GM23248 (cell line): ENCODE measurements around the gene PITHD1. TPM values are rescaled to one million over a fixed set of nuclear protein-coding genes. Genes with fewer than 3 reads are reported as not detected.

Experiments used
- DNase-seq: peaks from one replicate; pipeline ENCODE4 v3.0.0-alpha.2; 2015
- H2AFZ ChIP-seq: fragments of 200-600 bp; sonication (generic); 2 replicates; pipeline ENCODE4 v1.6.1; 2016; ENCODE audit warnings: antibody characterized with exemption
- H3F3A ChIP-seq: fragments of 200-600 bp; sonication (generic); 2 replicates; pipeline ENCODE4 v1.6.1; 2016; ENCODE audit warnings: mild to moderate bottlenecking, antibody characterized with exemption, mixed run types; ENCODE audit not compliant: insufficient read depth
- H3K27ac ChIP-seq: fragments of 200-600 bp; sonication (generic); 2 replicates; pipeline ENCODE4 v1.5.1; 2016; ENCODE audit warnings: mild to moderate bottlenecking
- H3K27me3 ChIP-seq: fragments of 200-600 bp; sonication (generic); replicated peaks from 2 replicates; pipeline ENCODE4 v1.6.1; 2016; ENCODE audit warnings: mild to moderate bottlenecking; ENCODE audit not compliant: insufficient read depth
- H3K36me3 ChIP-seq: fragments of 200-600 bp; sonication (generic); 2 replicates; pipeline ENCODE4 v1.6.1; 2016; ENCODE audit warnings: low read depth, mild to moderate bottlenecking
- H3K4me1 ChIP-seq: fragments of 200-600 bp; sonication (generic); 2 replicates; pipeline ENCODE4 v1.6.1; 2016; ENCODE audit warnings: mild to moderate bottlenecking; ENCODE audit not compliant: insufficient read depth
- H3K4me2 ChIP-seq: fragments of 200-600 bp; sonication (generic); one replicate; pipeline ENCODE4 v1.6.1; 2016; ENCODE audit warnings: mild to moderate bottlenecking; ENCODE audit not compliant: unreplicated experiment
- H3K4me3 ChIP-seq: fragments of 200-600 bp; sonication (generic); 2 replicates; pipeline ENCODE4 v1.5.1; 2016; ENCODE audit warnings: mild to moderate bottlenecking
- H3K79me2 ChIP-seq: fragments of 200-600 bp; sonication (generic); 2 replicates; pipeline ENCODE4 v1.6.1; 2016; ENCODE audit warnings: mild to moderate bottlenecking; ENCODE audit not compliant: insufficient read depth
- H3K9ac ChIP-seq: fragments of 200-600 bp; sonication (generic); 2 replicates; pipeline ENCODE4 v1.6.1; 2016; ENCODE audit warnings: mild to moderate bottlenecking
- H3K9me2 ChIP-seq: fragments of 200-600 bp; sonication (generic); 2 replicates; pipeline ENCODE4 v1.6.1; 2016; ENCODE audit warnings: mixed run types, mild to moderate bottlenecking, moderate library complexity; ENCODE audit not compliant: insufficient read depth
- H3K9me3 ChIP-seq: fragments of 200-600 bp; sonication (generic); one replicate; pipeline ENCODE4 v1.6.1; 2017; ENCODE audit warnings: low read depth
- H4K20me1 ChIP-seq: fragments of 200-600 bp; sonication (generic); 2 replicates; pipeline ENCODE4 v1.6.0; 2016; ENCODE audit not compliant: insufficient read depth
- EZH2 ChIP-seq: fragments of 200-600 bp; sonication (generic); IDR thresholded peaks from 2 replicates; pipeline ENCODE4 v1.6.1; 2018; ENCODE audit warnings: antibody characterized with exemption, mild to moderate bottlenecking; ENCODE audit not compliant: insufficient read depth, poor library complexity, severe bottlenecking
- EZH2phosphoT487 ChIP-seq: fragments of 200-600 bp; sonication (generic); IDR thresholded peaks from 2 replicates; pipeline ENCODE4 v1.6.1; 2018; ENCODE audit warnings: antibody characterized with exemption, moderate library complexity, mild to moderate bottlenecking, low read depth; ENCODE audit not compliant: insufficient read depth
- WGBS, 2 experiments: methylation state at CpG; one replicate each; pipeline ENCODE4 v1.1.6; 2015 to 2017; ENCODE audit warnings: low lambda C conversion rate in 2 of 2, low coverage in 1 of 2; ENCODE audit errors: missing lambda C conversion rate in 2 of 2; 5-methylcytosine and 5-hydroxymethylcytosine counted together
- in situ Hi-C: fragments of 300-500 bp; cut with MboI; formaldehyde crosslinking; loops from 2 replicates; pipeline ENCODE4 v1.15.0; 2020
- polyA plus RNA-seq: library from polyadenylated mRNA; unstranded; fragments of >200 nt; fragmentation: Nextera tagmentation; extraction: Ambion mirVana; gene quantifications from 2 replicates; pipeline ENCODE4 v1.2.1, GENCODE V29; 2016
- total RNA-seq: library from RNA; depleted of rRNA; stranded (reverse); fragments of >200 nt; shearing (Covaris generic); gene quantifications from 2 replicates; pipeline ENCODE4 v1.2.3, GENCODE V29; 2014

Gene PITHD1
- total and polyA plus RNA-seq, 2 experiments from 2014 or later, result 38.4 to 51.0 TPM

GRCh38 chr1:23741609-23742008, 36.6 kb upstream of the PITHD1 start:
- peak; percentile 34 for DNase-seq
- H3K9ac ChIP-seq, result no peak overlapping the region
- H3K4me2 ChIP-seq, result no peak overlapping the region
- no peak overlapping the region for H2AFZ ChIP-seq
- in situ Hi-C loops, result no loop called here
- H3K9me2 ChIP-seq, result no peaks in the 10 kb centered on the region
- H3K4me1 ChIP-seq, result peaks cover 23% of the 10 kb centered on the region
- H3K79me2 ChIP-seq, result peaks cover 88% of the 10 kb centered on the region
- TF ChIP-seq EZH2phosphoT487 (no peak), EZH2 (no peak)
- 52 to 57% methylated on average over 5 of the region's 5 CpGs for WGBS, 2 experiments
- H4K20me1 ChIP-seq, result peaks cover 2% of the 10 kb centered on the region; the same call in 1 of the 2 replicates
- no peak overlapping the region for H3K4me3 ChIP-seq
- H3K36me3 ChIP-seq, result peaks cover 11% of the 10 kb centered on the region; the same call in 1 of the 2 replicates
- H3K27ac ChIP-seq, result peak overlapping the region; percentile 75
- no peaks in the 10 kb centered on the region for H3K9me3 ChIP-seq
- peaks cover 36% of the 10 kb centered on the region for H3F3A ChIP-seq
- no peaks in the 10 kb centered on the region for H3K27me3 ChIP-seq

DNA sequence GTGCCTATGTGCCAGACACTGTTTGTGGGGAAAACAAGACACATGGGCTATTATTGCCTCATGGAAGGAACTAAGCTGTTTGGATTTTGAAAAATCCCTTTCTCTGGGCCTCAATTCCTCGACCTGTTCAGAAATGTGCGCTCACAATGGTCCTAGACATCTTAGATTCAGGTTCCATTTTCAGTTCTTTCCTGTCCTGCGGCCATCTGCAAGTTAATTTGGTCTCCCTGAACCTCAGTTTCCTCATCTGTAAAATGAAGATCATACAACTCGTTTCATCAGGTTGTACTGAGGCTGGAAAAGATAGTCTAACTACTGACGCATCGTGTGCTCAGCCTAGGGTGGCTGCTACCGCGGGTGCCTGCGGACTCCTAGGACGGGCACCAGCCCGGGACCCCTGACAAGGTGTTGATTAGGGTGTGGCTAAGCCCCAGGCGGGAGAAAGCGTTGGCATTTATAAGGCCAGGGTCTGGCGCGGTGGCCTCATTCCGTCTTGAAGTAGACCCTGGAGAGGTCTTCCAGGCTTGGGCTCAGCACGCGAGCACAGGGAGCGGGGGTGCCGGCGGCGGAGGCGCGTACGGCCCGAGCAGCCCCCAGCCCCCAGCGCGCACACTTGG, 35.4 kb upstream of the PITHD1 start:
- peak overlapping the region; percentile 85 for H2AFZ ChIP-seq
- H3K36me3 ChIP-seq, result peaks cover 11% of the 10 kb centered on the region; the same call in 1 of the 2 replicates
- peaks cover 13% of the 10 kb centered on the region for H4K20me1 ChIP-seq
- 10 to 11% methylated on average over 23 to 26 of the region's 28 CpGs for WGBS, 2 experiments
- peak overlapping the region; percentile 94 for H3K4me2 ChIP-seq
- H3K4me1 ChIP-seq, result peaks cover 35% of the 10 kb centered on the region
- H3K27ac ChIP-seq, result peak overlapping the region; percentile 75
- peaks cover 90% of the 10 kb centered on the region for H3K79me2 ChIP-seq
- H3K4me3 ChIP-seq, result peak overlapping the region; percentile 90
- in situ Hi-C loops, result no loop called here
- DNase-seq, result peak; percentile 68
- TF ChIP-seq EZH2 (no peak), EZH2phosphoT487 (no peak)
- H3K9ac ChIP-seq, result peak overlapping the region; percentile 90
- no peaks in the 10 kb centered on the region for H3K9me3 ChIP-seq
- peaks cover 42% of the 10 kb centered on the region for H3F3A ChIP-seq
- H3K9me2 ChIP-seq, result no peaks in the 10 kb centered on the region
- no peaks in the 10 kb centered on the region for H3K27me3 ChIP-seq

GRCh38 chr1:23743287-23744152, 34.7 kb upstream of the PITHD1 start, which contains the start of gene ELOA:
Gene ELOA, plus strand, starts transcription at chr1:23743471. Its CDS starts 33 bp downstream, at chr1:23743504.
- Histone ChIP-seq H3K4me3 (peak within 1 kb of the TSS; percentile 90), H4K20me1 (peaks cover 13% of the 10 kb centered on the region)
- DNase-seq, result peak; percentile 90

GRCh38 chr1:23745515-23745914, 32.7 kb upstream of the PITHD1 start:
- Histone ChIP-seq H4K20me1 (peaks cover 13% of the 10 kb centered on the region), H3K4me1 (peaks cover 43% of the 10 kb centered on the region), H2AFZ (no peak overlapping the region), H3K4me2 (peak overlapping the region; percentile 94), H3K36me3 (peaks cover 14% of the 10 kb centered on the region), H3K27ac (peak overlapping the region; percentile 75), H3K27me3 (no peaks in the 10 kb centered on the region), H3K9me2 (no peaks in the 10 kb centered on the region), H3K79me2 (peaks cover 96% of the 10 kb centered on the region), H3K4me3 (peak overlapping the region; percentile 90), H3F3A (peaks cover 56% of the 10 kb centered on the region), H3K9ac (peak overlapping the region; percentile 90), H3K9me3 (no peaks in the 10 kb centered on the region)
- 91 to 100% methylated on average over 1 of the region's 1 CpG for WGBS, 2 experiments
- TF ChIP-seq EZH2phosphoT487, result no peak
- in situ Hi-C loops, result no loop called here
- peak; percentile 70 for DNase-seq

More at GRCh38 chr1:23743287-23744152, 34.7 kb upstream of the PITHD1 start, which contains the start of gene ELOA:
- H3K4me2 ChIP-seq, result peak within 1 kb of the TSS; percentile 94
- peak within 1 kb of the TSS; percentile 90 for H3K9ac ChIP-seq
- peaks cover 90% of the 10 kb centered on the region for H3K79me2 ChIP-seq
- peaks cover 11% of the 10 kb centered on the region; the same call in 1 of the 2 replicates for H3K36me3 ChIP-seq
- peak within 1 kb of the TSS; percentile 85 for H2AFZ ChIP-seq
- in situ Hi-C loops, result no loop called here
- H3K27me3 ChIP-seq, result no peaks in the 10 kb centered on the region
- WGBS, 2 experiments, result 0 to 1% methylated on average over 50 to 68 of the region's 119 CpGs
- peak within 1 kb of the TSS; percentile 75 for H3K27ac ChIP-seq
- TF ChIP-seq EZH2phosphoT487 (no peak), EZH2 (no peak)
- no peaks in the 10 kb centered on the region for H3K9me2 ChIP-seq
- H3K4me1 ChIP-seq, result peaks cover 43% of the 10 kb centered on the region
- no peaks in the 10 kb centered on the region for H3K9me3 ChIP-seq
- peaks cover 50% of the 10 kb centered on the region for H3F3A ChIP-seq
